ENCODE data around the gene EXOSC9.

DNA sequence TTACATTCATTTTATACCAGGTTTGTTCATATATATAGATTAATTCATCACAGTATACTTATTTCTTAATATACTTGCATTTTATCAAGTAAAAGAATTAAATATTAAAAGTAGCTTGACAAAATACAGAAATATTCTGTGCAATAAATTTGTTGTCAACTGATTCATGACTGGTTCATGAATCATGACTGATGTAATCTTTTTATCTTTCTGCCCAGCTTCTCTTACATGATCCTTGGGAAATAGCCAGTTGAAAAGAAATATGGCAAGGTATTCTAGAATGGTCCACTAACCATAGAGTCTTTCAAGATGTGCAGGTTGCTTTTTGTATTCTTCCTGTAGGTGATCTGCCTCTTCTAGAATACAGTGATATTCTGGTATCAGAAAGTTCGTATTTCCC, 26.7 kb downstream of the EXOSC9 start:
- TF ChIP-seq, protein P1, sequence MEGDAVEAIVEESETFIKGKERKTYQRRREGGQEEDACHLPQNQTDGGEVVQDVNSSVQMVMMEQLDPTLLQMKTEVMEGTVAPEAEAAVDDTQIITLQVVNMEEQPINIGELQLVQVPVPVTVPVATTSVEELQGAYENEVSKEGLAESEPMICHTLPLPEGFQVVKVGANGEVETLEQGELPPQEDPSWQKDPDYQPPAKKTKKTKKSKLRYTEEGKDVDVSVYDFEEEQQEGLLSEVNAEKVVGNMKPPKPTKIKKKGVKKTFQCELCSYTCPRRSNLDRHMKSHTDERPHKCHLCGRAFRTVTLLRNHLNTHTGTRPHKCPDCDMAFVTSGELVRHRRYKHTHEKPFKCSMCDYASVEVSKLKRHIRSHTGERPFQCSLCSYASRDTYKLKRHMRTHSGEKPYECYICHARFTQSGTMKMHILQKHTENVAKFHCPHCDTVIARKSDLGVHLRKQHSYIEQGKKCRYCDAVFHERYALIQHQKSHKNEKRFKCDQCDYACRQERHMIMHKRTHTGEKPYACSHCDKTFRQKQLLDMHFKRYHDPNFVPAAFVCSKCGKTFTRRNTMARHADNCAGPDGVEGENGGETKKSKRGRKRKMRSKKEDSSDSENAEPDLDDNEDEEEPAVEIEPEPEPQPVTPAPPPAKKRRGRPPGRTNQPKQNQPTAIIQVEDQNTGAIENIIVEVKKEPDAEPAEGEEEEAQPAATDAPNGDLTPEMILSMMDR (IDR thresholded peaks at IDR 0.05): no peak
- TF ChIP-seq POLR2A (IDR thresholded peaks at IDR 0.05): no peak
- no peak for TF ChIP-seq POLR2AphosphoS5 (IDR thresholded peaks at IDR 0.05)

Measured in transverse colon (tissue), 4 donors.